Ascending aorta (tissue), 2 donors: ENCODE data around the gene PDE4A. TPM values are rescaled to one million over a fixed set of nuclear protein-coding genes. Genes with fewer than 3 reads are reported as not detected.
"Not testable (repeated sequence)": the region's sequence is repeated elsewhere in the genome, so short reads cannot be mapped to it uniquely, and the experiment has no call there.

Experiments
- DNase-seq, 2 donors: peaks; one replicate each; pipeline ENCODE4 v3.0.0-alpha.2; 2019; ENCODE audit warnings: low spot score in 2 of 2
- H3K27ac ChIP-seq, 2 donors: fragments of 200-600 bp; sonication (generic); one replicate each; pipeline ENCODE4 v1.5.1; 2016 to 2017; ENCODE audit warnings: mild to moderate bottlenecking in 1 of 2
- H3K27me3 ChIP-seq: fragments of 200-600 bp; sonication (generic); one replicate; pipeline ENCODE4 v1.5.1; 2017
- H3K36me3 ChIP-seq, 2 donors: fragments of 200-600 bp; sonication (generic); one replicate each; pipeline ENCODE4 v1.5.1; 2016
- H3K4me1 ChIP-seq, 2 donors: fragments of 200-600 bp; sonication (generic); one replicate each; pipeline ENCODE4 v1.5.1; 2016 to 2017; ENCODE audit warnings: mild to moderate bottlenecking in 1 of 2
- H3K4me3 ChIP-seq, 2 donors: fragments of 200-600 bp; sonication (generic); one replicate each; pipeline ENCODE4 v1.5.1; 2016 to 2017; ENCODE audit warnings: mild to moderate bottlenecking in 1 of 2
- H3K9me3 ChIP-seq, 2 donors: fragments of 200-600 bp; sonication (generic); one replicate each; pipeline ENCODE4 v1.5.1; 2016
- CTCF ChIP-seq, 3 experiments: fragments of 200-600 bp in 2 of 3; fragments of 450-650 bp in 1 of 3; sonication (generic) in 2 of 3; IDR thresholded peaks; one replicate each; pipeline ENCODE4 v1.5.1; 2016 to 2019; ENCODE audit warnings: antibody characterized with exemption in 3 of 3, mild to moderate bottlenecking in 1 of 3, moderate library complexity in 1 of 3
- intact Hi-C: fragments of 100-400 bp; cut with DNase I; formaldehyde crosslinking; loops from one replicate; pipeline ENCODE4 v1.15.1; 2023
- total RNA-seq: library from RNA; depleted of rRNA; stranded (reverse); fragments of >200 nt; gene quantifications from one replicate; pipeline ENCODE4 v1.1.0, GENCODE V29; 2016

The PDE4A gene
- total RNA-seq, 1 donor from 2014 or later = 59.9 TPM

- TF ChIP-seq CTCF (IDR thresholded peaks at IDR 0.05) = no peak
- Histone ChIP-seq H3K36me3 (peaks cover 17 to 22% of the 10 kb centered on the region in 2 donors), H3K27me3 (no peaks in the 10 kb centered on the region), H3K27ac (no peak overlapping the region), H3K4me1 (no peaks in the 10 kb centered on the region), H3K4me3 (no peak overlapping the region), H3K9me3 (no peaks in the 10 kb centered on the region)
- intact Hi-C loops = no loop called here
- DNase-seq = no peak
These were observed 30.0 kb downstream of the PDE4A start for GRCh38 chr19:10450191-10450852.

- Histone ChIP-seq H3K4me3 (no peak overlapping the region), H3K27me3 (no peaks in the 10 kb centered on the region), H3K27ac (no peak overlapping the region), H3K9me3 (no peaks in the 10 kb centered on the region), H3K4me1 (no peaks in the 10 kb centered on the region), H3K36me3 (peaks cover 17 to 22% of the 10 kb centered on the region in 2 donors)
- no peak for DNase-seq
- TF ChIP-seq CTCF (IDR thresholded peaks at IDR 0.05) = no peak
- intact Hi-C loops = no loop called here
These were observed 30.7 kb downstream of the PDE4A start for GRCh38 chr19:10450853-10451609.

GRCh38 chr19:10452726-10453618 lies 32.6 kb downstream of the PDE4A start:
- intact Hi-C loops = no loop called here
- peaks cover 14 to 16% of the 10 kb centered on the region in 2 donors for H3K36me3 ChIP-seq
- H3K27ac ChIP-seq = no peak overlapping the region
- no peak overlapping the region for H3K4me3 ChIP-seq
- no peaks in the 10 kb centered on the region for H3K4me1 ChIP-seq
- no peaks in the 10 kb centered on the region for H3K9me3 ChIP-seq
- TF ChIP-seq CTCF (IDR thresholded peaks at IDR 0.05) = no peak
- H3K27me3 ChIP-seq = no peaks in the 10 kb centered on the region
- DNase-seq = no peak

GRCh38 chr19:10453852-10454251 lies 33.5 kb downstream of the PDE4A start:
- Histone ChIP-seq H3K27me3 (no peaks in the 10 kb centered on the region), H3K27ac (no peak overlapping the region), H3K9me3 (no peaks in the 10 kb centered on the region), H3K4me3 (no peak overlapping the region), H3K36me3 (peaks cover 10 to 14% of the 10 kb centered on the region in 2 donors), H3K4me1 (no peaks in the 10 kb centered on the region)
- DNase-seq = no peak
- intact Hi-C loops = no loop called here
- no peak for TF ChIP-seq CTCF (IDR thresholded peaks at IDR 0.05)

- intact Hi-C loops = no loop called here
- no peak for DNase-seq
- no peaks in the 10 kb centered on the region for H3K27me3 ChIP-seq
- no peak for TF ChIP-seq CTCF (IDR thresholded peaks at IDR 0.05)
- H3K36me3 ChIP-seq = peaks cover 6 to 15% of the 10 kb centered on the region in 2 donors
- H3K4me1 ChIP-seq = no peaks in the 10 kb centered on the region
- no peaks in the 10 kb centered on the region for H3K9me3 ChIP-seq
- H3K4me3 ChIP-seq = no peak overlapping the region
- no peak overlapping the region for H3K27ac ChIP-seq
These were observed 33.9 kb downstream of the PDE4A start for GRCh38 chr19:10454267-10454666.

GRCh38 chr19:10458733-10459132 lies 38.4 kb downstream of the PDE4A start:
- DNase-seq, H3K27ac ChIP-seq, H3K27me3 ChIP-seq, intact Hi-C loops, H3K9me3 ChIP-seq, H3K4me1 ChIP-seq, H3K36me3 ChIP-seq, H3K4me3 ChIP-seq: not testable (repeated sequence)
